Thoracic aorta (tissue), 2 donors: ENCODE data around the gene RGSL1. TPM values are rescaled to one million over a fixed set of nuclear protein-coding genes. Genes with fewer than 3 reads are reported as not detected.

Experiments
- ATAC-seq: fragments of 150-250 bp; one replicate; pipeline ENCODE4 v1.8.0; 2017; ENCODE audit warnings: low read depth; ENCODE audit not compliant: insufficient number of reproducible peaks, low FRiP score
- DNase-seq: peaks from one replicate; pipeline ENCODE4 v3.0.0-alpha.2; 2020; ENCODE audit warnings: low spot score
- H3K27ac ChIP-seq, 2 donors: fragments of 200-600 bp; sonication (generic); 1 replicate in 1 of 2; 2 replicates in 1 of 2; pipeline ENCODE4 v1.5.1; 2016; ENCODE audit warnings: mild to moderate bottlenecking in 2 of 2, moderate library complexity in 2 of 2
- H3K27me3 ChIP-seq: fragments of 200-600 bp; sonication (generic); replicated peaks from 2 replicates; pipeline ENCODE4 v1.6.0; 2016; ENCODE audit warnings: mild to moderate bottlenecking; ENCODE audit not compliant: insufficient read depth
- H3K36me3 ChIP-seq: fragments of 200-600 bp; sonication (generic); one replicate; pipeline ENCODE4 v1.5.1; 2016
- H3K4me1 ChIP-seq, 2 donors: fragments of 200-600 bp; sonication (generic); 1 replicate in 1 of 2; 2 replicates in 1 of 2; pipeline versions ENCODE4 v1.5.1 to v1.6.0; 2016; ENCODE audit warnings: low read depth in 2 of 2, mild to moderate bottlenecking in 1 of 2; ENCODE audit not compliant: control insufficient read depth in 1 of 2
- H3K4me3 ChIP-seq: fragments of 200-600 bp; sonication (generic); 2 replicates; pipeline ENCODE4 v1.5.1; 2016; ENCODE audit warnings: mild to moderate bottlenecking
- H3K9me3 ChIP-seq: fragments of 200-600 bp; sonication (generic); 2 replicates; pipeline ENCODE4 v1.5.1; 2016
- CTCF ChIP-seq: fragments of 200-600 bp; sonication (generic); IDR thresholded peaks from one replicate; pipeline ENCODE4 v1.5.1; 2019; ENCODE audit warnings: antibody characterized with exemption
- total RNA-seq, 2 donors: library from RNA; depleted of rRNA; stranded (reverse); fragments of >200 nt; gene quantifications; one replicate each; pipeline versions ENCODE4 v1.1.0 to v1.2.3, GENCODE V29; 2016

Gene RGSL1
- total RNA-seq, 2 donors from 2014 or later, result not detected

GRCh38 chr1:182608236-182608635, 158.3 kb downstream of the RGSL1 start:
- no peaks in the 10 kb centered on the region for H3K36me3 ChIP-seq
- no peaks in the 10 kb centered on the region for H3K27me3 ChIP-seq
- no peak overlapping the region for H3K27ac ChIP-seq
- H3K4me1 ChIP-seq, result peaks cover 8 to 15% of the 10 kb centered on the region in 2 donors
- DNase-seq (no peak), ATAC-seq (no peak)
- no peak overlapping the region for H3K4me3 ChIP-seq
- TF ChIP-seq CTCF, result no peak
- no peaks in the 10 kb centered on the region for H3K9me3 ChIP-seq

- ATAC-seq, result no peak
- H3K4me1 ChIP-seq, result peaks cover 3 to 8% of the 10 kb centered on the region in 2 donors
These were observed 159.1 kb downstream of the RGSL1 start for GRCh38 chr1:182608845-182609610.

More at GRCh38 chr1:182608845-182609610, 159.1 kb downstream of the RGSL1 start:
- Histone ChIP-seq H3K27ac (no peak overlapping the region), H3K9me3 (no peaks in the 10 kb centered on the region), H3K4me3 (no peak overlapping the region), H3K27me3 (no peaks in the 10 kb centered on the region), H3K36me3 (no peaks in the 10 kb centered on the region)
- no peak for TF ChIP-seq CTCF
- DNase-seq, result no peak

Other genes with a start within 250 kb of the RGSL1 start
- 100 to 1,000 TPM; 705 to 998 TPM for gene GLUL, start 58.4 kb upstream of the RGSL1 start, total RNA-seq
- not detected for gene TEDDM1, start 49.5 kb upstream of the RGSL1 start, total RNA-seq
- 10 to 100 TPM in 1 of 2 donors, 1 to 10 TPM in 1; 5.9 to 11.2 TPM for gene RNASEL, start 139.1 kb downstream of the RGSL1 start, total RNA-seq
- gene RGS16, start 154.2 kb downstream of the RGSL1 start, total RNA-seq, result 10 to 100 TPM in 1 of 2 donors, 1 to 10 TPM in 1; 8.8 to 15.2 TPM
- not detected for gene RGS8, start 234.4 kb downstream of the RGSL1 start, total RNA-seq